NCI-H146 (cell line): ENCODE results near the gene RBM5.
A peak's percentile ranks its signal among the peaks of the same experiment; 100 is the strongest.

Experiments used
- DNase-seq: peaks from one replicate; lab custom pipeline; 2025; lab: John Stamatoyannopoulos, UW

RBM5 gene

DNA sequence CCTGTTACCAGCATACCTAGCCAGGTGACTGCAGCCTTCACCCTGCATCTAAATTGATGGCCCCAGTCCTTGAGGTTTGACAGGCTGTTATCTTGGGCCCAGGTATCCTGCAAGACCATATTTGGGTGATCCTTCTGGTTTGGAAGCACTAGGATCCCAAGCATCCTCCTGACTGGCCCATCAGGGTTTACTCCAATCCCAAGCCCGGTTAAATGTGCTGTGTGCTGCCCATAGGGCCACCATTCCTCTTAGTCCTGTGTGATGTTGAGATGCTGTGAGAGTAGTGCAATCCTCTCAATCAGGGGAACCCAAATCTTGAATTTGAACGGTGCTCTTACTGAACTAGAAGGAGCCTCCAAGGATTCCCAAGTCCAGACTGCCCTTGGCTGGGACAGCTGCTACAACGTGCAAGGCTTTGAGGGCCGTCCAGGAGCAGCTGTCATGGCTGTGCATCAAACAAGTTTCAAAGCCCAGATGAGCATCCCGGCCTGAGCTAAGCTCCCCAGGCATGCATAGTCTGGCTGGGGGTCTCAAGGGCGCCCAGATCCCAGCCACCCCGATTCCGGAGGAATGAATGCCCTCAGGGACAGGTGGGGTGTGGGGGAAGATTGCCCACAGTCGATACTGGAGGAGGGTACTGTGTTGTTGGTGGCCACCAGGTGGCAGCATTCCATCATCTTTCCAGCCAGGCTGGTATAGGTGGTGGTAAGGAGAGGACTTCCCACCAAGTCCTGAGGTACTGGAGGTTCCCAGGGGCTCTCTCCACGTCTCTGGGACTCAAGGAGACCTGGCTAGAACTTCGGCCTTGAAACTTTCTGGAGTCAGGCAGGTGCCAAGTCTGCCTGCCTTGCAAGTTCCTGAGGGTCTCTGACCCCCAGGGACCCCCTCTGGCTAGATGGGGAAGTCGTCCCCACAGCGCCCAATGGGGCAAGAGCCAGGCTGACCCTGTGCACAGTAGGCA, 32.6 kb downstream of the RBM5 start:
- DNase-seq = peak; percentile 60

DNA sequence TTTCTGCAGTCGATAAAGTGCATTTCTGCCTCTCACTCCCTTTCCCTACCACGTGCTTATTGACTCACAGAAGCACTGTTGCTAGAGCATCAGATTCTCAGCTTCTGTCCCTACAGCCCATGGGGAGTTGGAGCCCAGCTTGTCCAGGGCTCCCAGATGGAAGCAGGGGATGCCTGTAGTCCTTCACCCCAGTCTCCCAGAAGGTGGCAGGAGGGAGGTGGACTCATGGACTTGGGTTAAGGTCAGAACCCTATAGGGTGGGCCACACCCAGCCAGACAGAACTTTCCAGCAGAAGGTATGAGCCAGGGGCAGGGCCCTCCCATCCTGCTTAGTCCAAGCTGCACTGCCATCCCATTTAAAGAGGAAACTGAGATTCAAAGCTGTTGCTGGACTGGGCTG, 33.4 kb downstream of the RBM5 start:
- DNase-seq = no peak

DNA sequence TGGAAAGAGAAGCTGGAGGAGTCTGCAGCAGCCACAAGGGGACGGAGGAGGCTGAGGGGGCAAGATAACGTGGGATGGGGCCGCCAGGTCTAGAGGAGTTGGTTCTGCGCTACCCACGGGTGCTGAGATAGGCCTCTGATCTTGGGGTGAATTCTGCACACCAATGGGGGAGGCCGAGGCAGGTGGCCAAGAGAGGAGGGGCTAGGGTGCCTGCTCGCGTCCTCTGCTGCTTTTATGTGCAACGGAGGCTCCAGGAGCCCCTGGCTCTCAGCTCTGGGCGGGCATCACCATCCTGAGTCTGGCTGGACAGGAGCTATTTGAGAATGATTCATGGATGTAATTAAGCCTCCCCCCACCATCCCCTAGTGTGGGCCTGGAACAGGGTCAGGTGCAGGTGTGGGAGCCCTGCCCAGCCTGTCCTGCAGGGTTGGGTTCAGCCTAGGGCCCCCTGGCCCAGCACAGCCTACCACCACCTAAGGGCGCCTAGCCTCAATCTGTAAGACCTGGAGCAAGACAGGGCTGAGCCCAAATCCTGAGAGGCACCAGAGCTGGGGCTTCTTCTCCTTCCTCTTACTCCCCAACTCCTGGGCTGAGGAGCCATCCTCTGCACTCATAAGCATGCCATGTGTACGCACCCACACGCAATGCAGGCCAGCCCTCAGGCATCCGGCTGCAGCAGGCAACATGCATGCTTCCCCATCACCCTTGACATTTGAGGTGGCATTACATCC, 34.1 kb downstream of the RBM5 start:
- DNase-seq = no peak

DNA sequence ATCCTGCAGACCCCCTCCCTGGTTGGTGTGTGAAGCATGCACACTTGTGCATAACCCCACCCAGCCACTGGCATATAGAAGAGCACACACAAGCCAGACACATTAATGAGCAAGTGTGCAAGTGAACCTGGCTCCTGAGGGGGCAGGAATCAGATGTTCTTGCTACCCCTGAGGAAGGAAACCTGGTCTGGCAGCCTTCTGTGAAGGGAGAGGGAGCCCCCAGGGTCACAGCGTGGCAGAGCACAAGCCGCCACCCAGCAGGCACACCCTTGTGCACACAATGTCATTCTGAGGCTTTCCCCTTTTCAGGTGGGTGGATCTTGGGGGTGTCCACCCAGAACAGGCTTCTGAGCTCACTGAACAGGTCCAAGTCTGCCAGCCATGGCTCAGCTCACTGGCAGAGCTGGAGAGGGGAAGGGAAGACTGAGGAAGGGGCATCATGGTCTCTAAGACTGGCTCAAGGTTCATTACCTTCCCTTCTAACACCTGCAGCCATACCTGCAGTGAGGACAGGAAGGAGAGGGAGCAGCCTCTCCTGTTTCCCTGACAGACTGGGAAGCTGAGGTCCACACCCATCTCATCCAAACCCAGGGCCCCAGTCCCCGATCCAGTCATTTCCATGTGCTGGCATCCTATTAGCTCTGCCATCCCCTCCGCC, 34.8 kb downstream of the RBM5 start:
- no peak for DNase-seq

DNA sequence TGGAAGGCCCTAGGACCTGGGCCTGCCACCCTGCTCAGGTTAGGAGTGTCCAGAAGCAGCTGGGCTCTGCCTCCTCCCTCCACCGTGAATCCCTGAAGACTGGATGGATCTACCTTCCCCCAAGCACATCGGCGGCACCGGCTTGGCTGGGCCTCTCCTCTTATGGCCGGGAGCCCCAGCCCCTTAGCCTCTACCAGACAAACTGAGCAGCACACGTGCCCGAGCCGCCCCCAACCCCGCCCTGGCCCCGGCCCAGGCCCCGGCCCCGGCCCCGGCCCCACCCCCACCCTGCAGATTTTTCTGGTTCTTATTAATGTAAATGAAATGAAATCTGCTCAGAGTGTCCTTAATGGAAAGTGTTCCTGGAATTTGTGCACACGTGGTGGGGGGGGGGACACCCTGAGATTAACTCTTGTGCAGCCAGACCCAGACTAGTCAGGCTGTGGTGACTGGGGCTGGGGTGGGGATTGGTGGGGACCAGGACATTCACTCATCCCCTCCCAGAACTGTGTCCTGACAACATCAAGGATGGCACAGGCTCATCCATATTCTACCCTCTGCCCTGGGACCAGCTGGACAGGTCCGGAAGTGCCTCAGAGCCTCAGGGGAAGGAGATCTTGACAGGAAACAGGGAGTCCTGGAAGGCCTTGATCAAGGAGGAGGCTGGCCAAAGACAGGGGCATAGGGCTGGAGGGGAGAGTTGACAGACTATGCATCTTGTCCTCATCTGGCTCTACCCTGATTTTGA, 35.5 kb downstream of the RBM5 start:
- no peak for DNase-seq

DNA sequence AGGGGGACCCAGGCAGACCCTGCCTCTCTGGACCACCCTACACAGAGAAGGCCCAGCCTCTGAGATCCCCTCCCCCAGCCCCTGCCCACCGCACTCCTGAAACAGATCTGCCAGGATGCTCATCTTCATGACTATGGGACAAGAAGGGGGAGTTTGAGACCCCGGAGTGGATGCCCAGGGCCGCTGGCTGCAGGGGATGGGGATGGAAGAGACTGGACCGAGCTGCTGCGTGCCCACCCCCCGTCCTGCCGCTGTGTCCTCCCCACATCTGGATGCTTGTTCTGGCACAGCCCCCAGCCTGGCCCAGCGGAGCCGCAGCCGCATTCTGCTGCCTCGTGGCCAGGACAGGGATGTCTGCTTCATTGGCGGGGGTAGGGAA, 36.1 kb downstream of the RBM5 start:
- DNase-seq = no peak

DNA sequence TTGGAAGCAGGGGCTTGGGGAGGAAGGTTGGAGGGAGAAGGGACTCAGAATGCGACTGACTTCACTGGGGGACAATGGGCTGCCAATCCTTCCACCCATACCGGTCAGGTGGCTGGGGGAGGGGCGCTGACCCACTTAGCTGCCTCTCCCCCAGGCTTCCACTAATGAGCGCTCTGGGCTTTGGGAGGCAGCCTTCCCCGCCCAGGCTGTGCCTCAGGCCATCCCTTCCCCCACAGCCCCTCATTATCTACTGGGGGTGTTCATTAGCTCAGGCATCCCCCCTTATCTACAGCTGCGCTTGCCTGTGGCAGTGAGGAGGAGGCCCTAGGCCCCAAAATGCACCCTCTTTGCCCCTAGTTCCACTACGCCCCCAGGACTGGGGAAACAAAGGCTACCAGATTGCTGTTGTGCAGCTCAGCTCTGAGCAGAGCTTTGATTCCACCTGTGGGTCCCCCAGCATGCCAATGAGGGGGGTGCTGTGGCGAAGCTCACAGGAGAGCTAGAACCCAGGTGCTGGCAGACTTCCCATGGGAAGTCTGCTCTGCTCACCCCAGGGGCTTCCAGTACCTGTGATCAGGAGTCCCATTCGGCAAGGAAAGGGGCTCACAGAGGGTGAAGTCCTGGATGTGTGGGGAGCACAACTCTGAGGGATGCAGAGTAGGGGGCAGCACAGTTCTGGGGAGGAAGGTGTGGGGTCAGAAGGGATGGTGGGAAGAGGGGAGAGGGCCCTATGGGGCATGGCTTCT, 37.0 kb downstream of the RBM5 start:
- DNase-seq = no peak

DNA sequence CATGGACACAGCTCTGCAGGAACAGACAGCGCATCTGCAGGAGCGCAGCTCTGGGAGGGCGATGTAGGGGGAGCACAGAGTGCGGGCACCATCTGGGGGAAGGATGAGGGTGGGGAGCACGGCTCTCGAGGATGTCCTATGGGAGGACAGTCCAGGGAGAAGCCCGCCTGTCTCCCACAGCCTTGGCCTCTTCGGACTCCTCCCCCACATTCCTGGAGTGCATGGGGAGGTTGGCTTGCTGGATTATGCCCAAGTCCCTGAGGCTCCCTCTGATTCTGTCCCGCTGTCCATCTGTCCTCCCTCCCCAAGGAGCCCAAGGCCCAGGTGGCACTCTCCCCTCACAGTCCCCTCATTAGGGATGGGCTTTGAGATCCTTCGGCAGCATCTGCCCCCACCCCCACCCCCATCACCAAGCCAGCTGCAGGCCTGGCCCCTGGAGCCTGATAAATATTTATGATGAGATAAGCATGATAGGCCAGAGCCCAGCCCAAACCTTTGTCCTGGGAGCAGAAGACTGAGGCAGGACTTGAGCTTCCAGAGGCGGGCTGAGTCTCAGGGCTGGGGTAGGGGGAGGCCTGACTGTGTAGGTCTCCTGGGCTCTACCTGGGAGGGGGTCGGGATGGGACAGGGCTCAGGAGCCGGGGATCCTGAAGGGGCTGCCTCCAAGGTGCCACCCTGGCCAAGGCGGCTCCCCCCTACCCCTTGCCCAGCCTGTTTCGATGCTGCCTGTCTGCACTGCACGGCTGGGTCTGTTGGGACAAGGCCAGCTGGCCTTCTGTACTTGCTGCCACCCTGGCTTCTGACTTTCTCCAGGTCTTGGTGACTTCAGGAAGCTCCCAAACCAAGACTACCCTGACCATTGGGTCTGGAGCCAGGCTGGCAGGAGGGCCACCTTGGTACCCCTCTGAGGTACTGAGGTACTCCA, 37.8 kb downstream of the RBM5 start:
- DNase-seq = no peak

DNA sequence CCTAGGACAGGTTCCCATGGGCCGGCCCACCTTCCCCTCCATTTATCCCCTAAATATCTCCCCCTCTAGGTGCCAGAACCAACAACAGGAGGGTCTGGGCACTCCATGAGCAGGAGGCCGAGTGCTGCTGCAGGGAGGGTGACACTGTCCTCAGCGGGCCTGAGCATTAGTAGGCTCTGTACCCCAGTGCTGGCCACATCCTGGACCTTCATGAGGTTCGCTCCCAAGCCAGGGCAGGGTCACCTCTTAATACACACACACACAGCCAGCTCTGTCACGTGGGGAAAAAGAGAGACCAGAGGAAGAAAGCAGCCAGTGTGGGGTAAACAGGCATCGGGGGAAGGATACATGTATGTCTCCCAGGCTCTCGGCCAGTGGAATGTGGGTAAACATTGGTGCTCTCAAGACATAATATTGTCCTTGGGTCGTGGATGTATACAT, 38.6 kb downstream of the RBM5 start:
- no peak for DNase-seq

DNA sequence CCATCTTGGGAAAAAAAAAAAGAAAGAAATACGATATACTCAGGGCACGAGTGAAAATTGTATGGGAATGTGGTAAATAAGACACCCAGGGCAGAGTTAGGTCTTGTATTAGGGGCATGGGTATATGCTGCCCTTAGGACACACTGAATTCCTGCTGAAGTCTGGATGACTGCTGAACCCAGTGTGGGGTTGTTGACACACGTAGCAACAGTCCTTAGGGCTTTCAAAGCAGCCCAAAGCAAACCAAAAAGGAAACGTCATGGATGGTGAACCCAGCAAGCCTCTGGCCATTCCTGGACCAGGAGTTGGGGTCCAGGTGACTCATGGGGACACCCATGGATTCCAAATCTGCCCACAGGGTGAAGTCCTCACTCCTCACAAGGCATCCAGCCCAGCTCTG, 39.3 kb downstream of the RBM5 start:
- DNase-seq = no peak

DNA sequence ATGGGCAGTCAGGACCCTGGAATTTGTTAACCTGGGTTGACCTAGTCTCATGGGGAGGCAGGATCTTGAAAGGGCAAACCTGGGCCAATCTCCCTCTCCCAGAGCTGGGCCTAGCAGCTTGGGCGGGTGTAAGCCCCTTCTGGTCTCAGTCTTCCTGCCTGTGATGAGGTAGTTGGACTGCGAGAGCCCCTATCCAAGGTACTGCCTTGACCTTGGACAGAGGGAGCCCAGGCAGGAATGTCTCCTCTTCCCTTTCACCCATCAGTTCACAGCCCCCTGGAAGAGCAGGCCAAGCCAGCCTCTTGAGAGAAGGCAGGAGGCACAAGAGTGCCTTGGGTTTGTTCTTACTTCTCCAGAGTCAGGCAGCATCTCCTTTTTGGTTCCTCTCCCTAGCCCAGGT, 41.7 kb downstream of the RBM5 start:
- DNase-seq = no peak

DNA sequence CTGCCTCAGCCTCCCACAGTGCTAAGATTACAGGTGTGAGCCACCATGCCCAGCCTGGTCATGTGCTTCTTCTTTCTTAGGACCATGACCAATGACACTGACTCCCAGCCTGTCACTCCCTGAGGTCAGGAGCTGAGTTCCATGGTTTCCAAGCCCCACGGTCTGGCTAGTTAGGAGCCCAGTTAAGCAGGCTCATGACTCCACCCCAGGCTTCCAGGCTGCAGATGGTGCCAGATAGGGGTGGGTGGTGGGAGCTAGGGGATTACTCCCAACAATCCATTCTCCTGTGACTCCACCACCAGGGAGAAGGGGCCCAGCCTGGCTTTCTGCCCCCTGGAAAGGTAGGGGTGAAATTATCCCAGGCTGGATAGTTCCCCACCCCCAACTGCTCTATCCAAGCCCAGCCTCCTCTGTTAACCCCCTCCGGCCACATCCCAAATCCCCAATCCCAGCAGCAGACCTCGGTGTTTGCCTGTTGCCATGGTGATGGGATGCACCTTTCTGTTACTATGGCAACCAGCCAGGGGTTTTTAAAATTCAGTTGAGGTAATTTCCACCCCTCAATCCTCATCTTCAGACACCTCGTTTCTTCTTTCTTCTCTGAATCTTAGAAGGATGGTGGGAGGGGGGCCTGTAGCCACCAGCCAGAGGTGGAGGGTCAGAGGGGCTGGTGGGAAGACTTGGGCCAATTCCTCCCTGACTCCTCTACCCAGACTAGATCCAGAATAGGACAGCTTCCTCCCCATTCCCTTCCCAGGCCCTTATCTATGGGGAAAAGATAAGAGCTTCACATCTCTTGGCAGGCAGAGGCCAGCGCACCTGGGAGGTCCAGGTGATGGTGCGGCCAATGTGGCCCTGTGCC, 43.9 kb downstream of the RBM5 start:
- DNase-seq = no peak

DNA sequence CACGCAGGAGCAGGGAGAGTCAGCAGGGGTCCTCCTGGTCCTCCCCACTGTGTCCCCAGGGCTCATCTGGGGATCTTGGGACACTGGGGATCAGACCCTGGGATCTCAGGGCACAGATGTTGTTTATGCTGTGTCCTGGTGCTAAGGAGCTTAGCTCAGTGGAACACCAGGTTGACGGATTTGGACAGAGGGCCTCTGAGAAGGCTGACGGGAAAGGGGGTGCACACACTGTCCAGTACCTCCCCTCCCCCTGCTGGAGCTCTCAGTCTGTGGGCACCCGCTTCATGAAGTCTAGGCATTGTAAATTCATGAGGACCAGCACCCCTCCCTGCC, 44.5 kb downstream of the RBM5 start:
- no peak for DNase-seq

DNA sequence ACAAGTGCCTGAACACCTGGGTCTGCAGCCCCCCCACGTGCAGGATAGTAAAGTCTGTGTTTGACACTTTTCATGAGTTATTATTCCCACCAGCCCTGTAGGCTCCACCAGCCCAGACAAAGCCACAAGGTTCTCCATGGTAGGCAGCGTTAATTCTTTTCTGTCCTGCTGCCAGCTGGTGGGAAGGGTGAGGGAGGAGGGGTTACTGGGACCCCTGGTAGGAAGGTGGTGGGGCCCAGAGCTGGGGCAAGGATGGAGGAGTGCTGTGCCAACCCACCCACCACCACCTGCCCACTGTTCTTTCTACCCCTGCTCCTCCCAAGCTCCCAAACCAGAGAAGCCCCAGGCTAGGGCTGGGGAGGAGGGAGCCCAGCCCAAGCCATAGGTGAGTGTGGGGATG, 45.6 kb downstream of the RBM5 start:
- DNase-seq = no peak

DNA sequence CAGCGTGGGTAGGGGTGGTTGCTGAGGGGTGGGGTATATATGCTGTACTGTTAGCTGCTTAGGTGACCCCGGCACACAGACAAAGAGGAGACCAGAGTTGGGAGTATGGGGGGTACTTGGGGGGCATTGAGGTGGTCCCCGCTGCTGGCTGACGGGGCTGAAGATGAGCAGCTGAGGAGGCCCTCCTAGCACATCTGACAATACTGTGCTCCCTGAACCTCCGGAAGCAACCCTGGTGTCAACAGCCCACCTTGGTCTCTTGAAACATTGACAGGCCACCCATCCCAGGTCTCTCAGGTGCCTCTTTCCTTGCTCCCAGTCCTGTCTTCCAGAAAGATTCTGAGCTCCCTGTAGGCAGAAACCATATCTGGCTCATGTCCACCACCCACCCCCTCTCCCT, 47.2 kb downstream of the RBM5 start:
- DNase-seq = no peak

DNA sequence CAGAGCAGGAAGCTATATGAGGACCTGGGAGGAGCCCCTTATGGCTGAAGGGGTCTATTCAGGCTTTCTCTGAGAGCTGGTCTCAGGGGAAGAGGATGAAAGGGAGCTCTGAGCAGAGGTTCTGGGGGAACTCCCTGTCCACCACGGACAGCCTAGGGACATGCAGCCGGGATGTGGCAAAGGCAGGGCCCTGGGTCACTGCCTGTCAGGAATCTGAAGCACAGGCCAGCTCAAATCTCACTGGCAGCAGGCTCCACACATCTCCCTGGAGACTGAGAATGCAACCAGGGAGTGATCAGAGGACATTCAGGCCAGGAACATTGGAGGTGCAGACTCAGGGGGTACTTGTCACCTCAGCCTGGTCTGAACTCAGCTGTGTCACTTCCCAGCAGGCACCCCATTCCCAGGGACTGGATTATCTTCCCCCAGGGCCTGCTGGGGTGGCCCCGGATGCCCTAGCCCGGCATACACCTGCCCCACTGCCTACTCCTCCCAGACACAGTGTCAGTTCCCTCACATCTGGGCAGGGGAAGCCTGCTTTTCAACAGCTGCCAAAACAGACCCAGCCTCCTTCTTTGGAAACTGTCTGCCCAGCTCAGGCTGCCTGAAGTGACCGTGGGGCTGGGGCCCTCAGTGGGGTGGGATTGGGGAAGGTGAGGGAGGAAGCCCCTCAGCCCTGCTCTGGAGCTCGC, 48.1 kb downstream of the RBM5 start:
- DNase-seq = no peak

DNA sequence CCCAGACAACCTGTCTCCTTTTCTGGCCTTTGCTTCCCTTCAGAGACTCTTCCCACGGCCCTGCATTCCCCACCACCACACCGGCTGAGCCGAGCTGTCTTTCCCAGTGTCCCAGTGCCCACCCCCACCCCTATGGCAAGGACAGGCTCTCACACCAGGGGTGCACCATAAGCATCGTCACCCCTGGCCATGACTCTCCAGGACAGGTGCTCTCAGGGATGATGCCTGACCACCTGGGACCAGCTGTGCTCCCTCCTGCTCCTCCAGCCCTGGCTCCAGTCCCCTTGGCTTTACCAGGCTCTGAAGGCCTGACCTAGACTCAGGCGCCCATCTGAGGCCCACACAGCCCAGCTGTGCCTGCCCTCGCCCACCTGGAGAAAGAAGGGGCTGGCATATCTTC, 48.8 kb downstream of the RBM5 start:
- no peak for DNase-seq

DNA sequence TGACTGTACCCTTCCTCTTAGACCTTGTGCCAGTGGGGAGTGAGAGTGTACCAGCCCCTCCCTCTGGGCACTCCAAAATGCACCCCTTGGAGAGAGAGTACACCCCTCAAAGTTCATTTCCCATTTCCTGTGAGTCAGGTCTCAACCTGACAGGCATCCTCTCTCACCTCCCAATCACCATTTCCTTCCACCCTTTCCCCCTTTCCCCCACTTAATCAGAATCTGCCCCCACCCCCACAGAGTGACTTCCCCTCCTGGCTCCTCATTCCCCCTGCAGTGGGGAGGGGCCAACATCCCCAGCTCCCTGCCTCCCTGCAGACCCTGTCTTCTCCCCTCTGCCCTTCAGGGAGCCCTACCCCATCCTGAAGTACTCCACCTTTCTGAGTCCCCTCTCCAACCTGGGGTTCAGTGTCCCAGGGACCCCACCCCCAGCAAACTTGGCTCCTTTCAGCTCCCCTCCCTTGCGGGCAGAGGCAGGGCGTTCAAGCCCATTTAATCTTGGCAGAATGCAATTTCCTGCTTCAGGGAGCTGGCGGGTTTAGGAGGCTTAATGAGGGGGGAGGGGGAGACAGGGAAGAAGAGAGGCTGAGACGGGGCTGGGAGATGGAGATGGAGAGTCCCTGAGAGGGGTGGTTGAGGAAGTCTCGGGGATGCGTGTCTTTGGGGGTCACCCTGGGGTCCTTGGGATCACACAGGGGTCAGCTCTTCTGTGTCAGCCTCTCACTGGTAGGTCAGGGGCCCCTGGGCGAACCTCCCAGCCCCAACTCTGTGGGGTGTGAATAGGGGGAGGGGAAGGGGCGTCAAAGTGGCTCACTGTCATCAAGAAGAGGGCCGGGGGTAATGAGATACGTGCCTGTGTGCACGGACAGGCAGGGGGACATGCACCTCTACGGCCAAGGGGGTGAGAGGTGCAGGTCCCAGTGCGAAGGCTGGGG, 49.8 kb downstream of the RBM5 start:
- DNase-seq = no peak
